Measurements from ENCODE around the gene MYO5B.

DNA sequence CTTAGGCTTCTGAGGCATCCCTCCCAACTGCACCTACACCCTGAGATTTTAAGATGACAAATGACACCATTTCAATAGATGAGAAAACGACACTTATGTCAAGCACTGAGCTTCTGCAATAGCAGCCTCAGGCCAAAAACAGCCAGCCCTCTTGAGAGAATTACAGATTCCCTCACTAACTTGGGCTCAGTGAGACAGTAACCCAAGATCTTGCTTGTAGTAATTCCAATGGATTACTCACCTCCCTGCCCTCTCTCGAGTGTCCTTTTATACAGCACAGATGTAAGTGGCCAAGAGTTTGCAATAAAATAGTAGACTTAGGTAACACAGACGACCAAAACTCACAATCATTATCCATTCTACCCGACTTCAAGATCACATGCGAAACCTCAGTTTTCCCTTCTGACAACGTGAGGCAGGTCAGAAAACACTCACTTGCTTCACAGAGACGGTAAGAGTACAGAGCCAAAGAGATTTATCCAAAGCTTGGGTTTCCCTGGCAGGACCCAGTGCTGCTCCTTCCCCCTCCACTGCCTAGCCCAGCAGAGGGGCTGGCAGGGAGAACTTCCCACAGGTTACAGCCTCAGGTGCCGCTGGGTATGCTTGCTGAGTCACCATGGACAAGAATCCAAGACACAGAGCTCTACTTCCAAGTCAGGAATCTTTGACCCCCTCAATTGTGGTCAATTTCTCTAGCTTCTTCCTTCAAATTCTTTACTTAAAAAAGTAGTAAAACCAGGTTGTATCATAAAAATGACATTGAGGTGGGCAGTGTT lies 181.4 kb downstream of the MYO5B start:
- TF ChIP-seq MXI1 (IDR thresholded peaks at IDR 0.05; ENCODE audit: borderline replicate concordance, low read depth, low read length) (no peak), CTCF (conservative IDR thresholded peaks at IDR 0.05; ENCODE audit: low read depth, low read length) (no peak), POLR2A (IDR thresholded peaks at IDR 0.05; ENCODE audit: low read depth, low read length) (no peak)

Measured in IMR-90 (cell line).